GM23338 (cell line): Measurements from ENCODE around the gene DOCK3. TPM values are rescaled to one million over a fixed set of nuclear protein-coding genes. Genes with fewer than 3 reads are reported as not detected.

Experiments used
- ATAC-seq: fragments of 200-7000 bp; cut with Tn5 transposase; 3 replicates; pipeline ENCODE4 v1.9.1; 2020
- DNase-seq: peaks from one replicate; pipeline ENCODE4 v3.0.0-alpha.2; 2015; ENCODE audit warnings: low spot score
- H2AFZ ChIP-seq: fragments of 200-600 bp; sonication (generic); 2 replicates; pipeline ENCODE4 v1.8.0; 2016; ENCODE audit warnings: antibody characterized with exemption, mild to moderate bottlenecking, moderate library complexity
- H3F3A ChIP-seq: fragments of 200-600 bp; sonication (generic); replicated peaks from 2 replicates; pipeline ENCODE4 v1.8.0; 2017; ENCODE audit warnings: antibody characterized with exemption, mixed run types, low read depth
- H3K27ac ChIP-seq: fragments of 200-600 bp; sonication (generic); 2 replicates; pipeline ENCODE4 v1.6.1; 2016; ENCODE audit warnings: low read depth
- H3K27me3 ChIP-seq: fragments of 200-600 bp; sonication (generic); 2 replicates; pipeline ENCODE4 v1.8.0; 2016; ENCODE audit warnings: mild to moderate bottlenecking, mixed run types, moderate library complexity; ENCODE audit not compliant: insufficient read depth
- H3K36me3 ChIP-seq: fragments of 200-600 bp; sonication (generic); 2 replicates; pipeline ENCODE4 v1.8.0; 2016; ENCODE audit warnings: mild to moderate bottlenecking; ENCODE audit not compliant: insufficient read depth
- H3K4me1 ChIP-seq: fragments of 200-600 bp; sonication (generic); 2 replicates; pipeline ENCODE4 v1.8.0; 2016; ENCODE audit warnings: mild to moderate bottlenecking, moderate library complexity; ENCODE audit not compliant: insufficient read depth
- H3K4me2 ChIP-seq: fragments of 200-600 bp; sonication (generic); 2 replicates; pipeline ENCODE4 v1.7.1; 2017; ENCODE audit warnings: mixed run types
- H3K4me3 ChIP-seq: fragments of 200-600 bp; sonication (generic); 2 replicates; pipeline ENCODE4 v1.6.1; 2016; ENCODE audit warnings: mixed run types
- H3K79me2 ChIP-seq: fragments of 200-600 bp; sonication (generic); replicated peaks from 2 replicates; pipeline ENCODE4 v1.8.0; 2017; ENCODE audit warnings: mild to moderate bottlenecking; ENCODE audit not compliant: insufficient read depth
- H3K9me2 ChIP-seq: fragments of 200-600 bp; sonication (generic); 2 replicates; pipeline ENCODE4 v1.8.0; 2017; ENCODE audit not compliant: insufficient read depth
- H4K20me1 ChIP-seq: fragments of 200-600 bp; sonication (generic); replicated peaks from 2 replicates; pipeline ENCODE4 v1.8.0; 2017; ENCODE audit warnings: mild to moderate bottlenecking; ENCODE audit not compliant: insufficient read depth
- H3K27ac Mint-ChIP-seq: 2 replicates; pipeline ENCODE4 v1.8.0; 2020; ENCODE audit warnings: inconsistent platforms, mild to moderate bottlenecking, moderate library complexity, mixed read lengths
- H3K27me3 Mint-ChIP-seq: 3 replicates; pipeline ENCODE4 v1.8.0; 2022; ENCODE audit warnings: low read depth, mild to moderate bottlenecking, moderate library complexity, mixed read lengths, inconsistent platforms; ENCODE audit not compliant: insufficient read depth, poor library complexity
- H3K36me3 Mint-ChIP-seq: 3 replicates; pipeline ENCODE4 v1.8.0; 2021; ENCODE audit warnings: low read depth, mild to moderate bottlenecking, inconsistent platforms, moderate library complexity, mixed read lengths
- H3K4me1 Mint-ChIP-seq: 3 replicates; pipeline ENCODE4 v1.8.0; 2020; ENCODE audit warnings: mild to moderate bottlenecking, inconsistent platforms, mixed read lengths
- H3K4me3 Mint-ChIP-seq: 3 replicates; pipeline ENCODE4 v1.8.0; 2021; ENCODE audit warnings: moderate library complexity, mild to moderate bottlenecking, inconsistent platforms, mixed read lengths
- H3K9me3 Mint-ChIP-seq: 3 replicates; pipeline ENCODE4 v1.8.0; 2020; ENCODE audit warnings: moderate library complexity, mild to moderate bottlenecking, inconsistent platforms, mixed read lengths
- CREB1 ChIP-seq: fragments of 250-450 bp; sonication (Bioruptor Pico); IDR thresholded peaks from 2 replicates; pipeline ENCODE4 v1.5.0; 2020; ENCODE audit warnings: low read depth, mild to moderate bottlenecking, moderate library complexity
- CTCF ChIP-seq, 2 experiments: fragments of 200-600 bp in 1 of 2; sonication (generic) in 1 of 2; conservative IDR thresholded peaks; 2 replicates each; pipeline versions ENCODE4 v1.5.1 to v1.6.1; 2016 to 2017; ENCODE audit warnings: antibody characterized with exemption in 2 of 2, low read depth in 2 of 2, mild to moderate bottlenecking in 2 of 2, moderate library complexity in 1 of 2
- ETS1 ChIP-seq: IDR thresholded peaks from 2 replicates; pipeline ENCODE4 v1.6.1; 2016; ENCODE audit warnings: antibody characterized with exemption
- EZH2 ChIP-seq: fragments of 200-600 bp; sonication (generic); IDR thresholded peaks from one replicate; pipeline ENCODE4 v1.8.0; 2017; ENCODE audit warnings: antibody characterized with exemption, mild to moderate bottlenecking, low read depth; ENCODE audit not compliant: unreplicated experiment
- EZH2phosphoT487 ChIP-seq: fragments of 200-600 bp; sonication (generic); IDR thresholded peaks from one replicate; pipeline ENCODE4 v1.8.1; 2018; ENCODE audit warnings: antibody characterized with exemption; ENCODE audit not compliant: unreplicated experiment
- JUNB ChIP-seq: IDR thresholded peaks from one replicate; pipeline ENCODE4 v1.6.1; 2016; ENCODE audit warnings: antibody characterized with exemption; ENCODE audit not compliant: unreplicated experiment
- NANOG ChIP-seq: IDR thresholded peaks from 2 replicates; pipeline ENCODE4 v1.6.1; 2016; ENCODE audit warnings: antibody characterized with exemption, borderline replicate concordance
- POLR2AphosphoS5 ChIP-seq: IDR thresholded peaks from 2 replicates; pipeline ENCODE4 v1.6.1; 2016; ENCODE audit warnings: antibody characterized with exemption, low read depth
- REST ChIP-seq: IDR thresholded peaks from one replicate; pipeline ENCODE4 v1.6.1; 2018; ENCODE audit warnings: antibody characterized with exemption; ENCODE audit not compliant: unreplicated experiment
- STAT1 ChIP-seq: IDR thresholded peaks from one replicate; pipeline ENCODE4 v1.6.1; 2016; ENCODE audit warnings: antibody characterized with exemption; ENCODE audit not compliant: unreplicated experiment
- ZNF114 ChIP-seq: fragments of 250-450 bp; sonication (Bioruptor Pico); IDR thresholded peaks from 2 replicates; pipeline ENCODE4 v1.5.0; 2020; ENCODE audit warnings: mild to moderate bottlenecking, moderate library complexity
- ZNF331 ChIP-seq: fragments of 250-450 bp; sonication (Bioruptor Pico); IDR thresholded peaks from 2 replicates; pipeline ENCODE4 v1.5.0; 2020; ENCODE audit warnings: low read depth, mild to moderate bottlenecking, moderate library complexity
- polyA plus RNA-seq: library from polyadenylated mRNA; unstranded; fragments of >200 nt; fragmentation: Nextera tagmentation; extraction: Ambion mirVana; gene quantifications from 2 replicates; pipeline ENCODE4 v1.2.1, GENCODE V29; 2016
- total RNA-seq: library from RNA; depleted of rRNA; stranded (reverse); fragments of >200 nt; shearing (Covaris generic); gene quantifications from 2 replicates; pipeline ENCODE4 v1.2.3, GENCODE V29; 2014
- TF ChIP-seq, protein P1 (sequence below): fragments of 250-450 bp; sonication (Bioruptor Pico); IDR thresholded peaks from 2 replicates; pipeline ENCODE4 v1.5.0; 2020; ENCODE audit warnings: mild to moderate bottlenecking, moderate library complexity

Gene DOCK3
- total and polyA plus RNA-seq, 2 experiments from 2014 or later: 2.4 to 5.6 TPM

DNA sequence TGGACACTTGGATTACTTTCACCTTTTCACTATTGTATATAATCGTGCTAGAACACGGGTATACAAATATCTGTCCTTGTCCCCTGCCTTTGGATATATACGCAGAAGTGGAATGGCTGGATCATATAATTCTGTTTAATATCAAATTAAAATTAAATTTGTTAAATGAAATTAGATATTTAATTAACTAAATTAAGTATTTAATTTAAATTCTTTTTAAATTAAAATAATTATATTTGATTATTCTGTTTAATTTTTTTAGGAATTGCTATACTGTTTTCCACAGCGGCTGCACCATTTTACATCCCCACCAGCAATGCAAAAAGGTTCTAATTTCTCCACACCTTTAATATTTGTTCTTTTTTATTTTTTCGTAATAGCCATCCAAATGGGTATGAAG lies 84.3 kb downstream of the DOCK3 start:
- no peaks in the 10 kb centered on the region for H3K27me3 ChIP-seq
- Mint-ChIP-seq H3K9me3 (peaks cover 10% of the 10 kb centered on the region; the same call in 1 of the 3 replicates), H3K27ac (no peak overlapping the region), H3K4me3 (no peak overlapping the region), H3K4me1 (no peaks in the 10 kb centered on the region), H3K27me3 (peaks cover 2% of the 10 kb centered on the region), H3K36me3 (no peaks in the 10 kb centered on the region; the same call in 2 of the 3 replicates)
- H2AFZ ChIP-seq: no peak overlapping the region
- H3K4me1 ChIP-seq: no peaks in the 10 kb centered on the region
- 0 out of 2 replicates have a peak, but pooled peaks cover 2% of the 10 kb centered on the region for H4K20me1 ChIP-seq
- H3K27ac ChIP-seq: no peak overlapping the region
- DNase-seq (no peak), ATAC-seq (no peak)
- no peaks in the 10 kb centered on the region for H3K36me3 ChIP-seq
- no peaks in the 10 kb centered on the region for H3K9me2 ChIP-seq
- H3K4me3 ChIP-seq: no peak overlapping the region
- no peak overlapping the region for H3K4me2 ChIP-seq
- H3K79me2 ChIP-seq: peaks cover 8% of the 10 kb centered on the region
- no peaks in the 10 kb centered on the region for H3F3A ChIP-seq
- TF ChIP-seq NANOG: no peak
- TF ChIP-seq ETS1: no peak
- TF ChIP-seq, protein P1, sequence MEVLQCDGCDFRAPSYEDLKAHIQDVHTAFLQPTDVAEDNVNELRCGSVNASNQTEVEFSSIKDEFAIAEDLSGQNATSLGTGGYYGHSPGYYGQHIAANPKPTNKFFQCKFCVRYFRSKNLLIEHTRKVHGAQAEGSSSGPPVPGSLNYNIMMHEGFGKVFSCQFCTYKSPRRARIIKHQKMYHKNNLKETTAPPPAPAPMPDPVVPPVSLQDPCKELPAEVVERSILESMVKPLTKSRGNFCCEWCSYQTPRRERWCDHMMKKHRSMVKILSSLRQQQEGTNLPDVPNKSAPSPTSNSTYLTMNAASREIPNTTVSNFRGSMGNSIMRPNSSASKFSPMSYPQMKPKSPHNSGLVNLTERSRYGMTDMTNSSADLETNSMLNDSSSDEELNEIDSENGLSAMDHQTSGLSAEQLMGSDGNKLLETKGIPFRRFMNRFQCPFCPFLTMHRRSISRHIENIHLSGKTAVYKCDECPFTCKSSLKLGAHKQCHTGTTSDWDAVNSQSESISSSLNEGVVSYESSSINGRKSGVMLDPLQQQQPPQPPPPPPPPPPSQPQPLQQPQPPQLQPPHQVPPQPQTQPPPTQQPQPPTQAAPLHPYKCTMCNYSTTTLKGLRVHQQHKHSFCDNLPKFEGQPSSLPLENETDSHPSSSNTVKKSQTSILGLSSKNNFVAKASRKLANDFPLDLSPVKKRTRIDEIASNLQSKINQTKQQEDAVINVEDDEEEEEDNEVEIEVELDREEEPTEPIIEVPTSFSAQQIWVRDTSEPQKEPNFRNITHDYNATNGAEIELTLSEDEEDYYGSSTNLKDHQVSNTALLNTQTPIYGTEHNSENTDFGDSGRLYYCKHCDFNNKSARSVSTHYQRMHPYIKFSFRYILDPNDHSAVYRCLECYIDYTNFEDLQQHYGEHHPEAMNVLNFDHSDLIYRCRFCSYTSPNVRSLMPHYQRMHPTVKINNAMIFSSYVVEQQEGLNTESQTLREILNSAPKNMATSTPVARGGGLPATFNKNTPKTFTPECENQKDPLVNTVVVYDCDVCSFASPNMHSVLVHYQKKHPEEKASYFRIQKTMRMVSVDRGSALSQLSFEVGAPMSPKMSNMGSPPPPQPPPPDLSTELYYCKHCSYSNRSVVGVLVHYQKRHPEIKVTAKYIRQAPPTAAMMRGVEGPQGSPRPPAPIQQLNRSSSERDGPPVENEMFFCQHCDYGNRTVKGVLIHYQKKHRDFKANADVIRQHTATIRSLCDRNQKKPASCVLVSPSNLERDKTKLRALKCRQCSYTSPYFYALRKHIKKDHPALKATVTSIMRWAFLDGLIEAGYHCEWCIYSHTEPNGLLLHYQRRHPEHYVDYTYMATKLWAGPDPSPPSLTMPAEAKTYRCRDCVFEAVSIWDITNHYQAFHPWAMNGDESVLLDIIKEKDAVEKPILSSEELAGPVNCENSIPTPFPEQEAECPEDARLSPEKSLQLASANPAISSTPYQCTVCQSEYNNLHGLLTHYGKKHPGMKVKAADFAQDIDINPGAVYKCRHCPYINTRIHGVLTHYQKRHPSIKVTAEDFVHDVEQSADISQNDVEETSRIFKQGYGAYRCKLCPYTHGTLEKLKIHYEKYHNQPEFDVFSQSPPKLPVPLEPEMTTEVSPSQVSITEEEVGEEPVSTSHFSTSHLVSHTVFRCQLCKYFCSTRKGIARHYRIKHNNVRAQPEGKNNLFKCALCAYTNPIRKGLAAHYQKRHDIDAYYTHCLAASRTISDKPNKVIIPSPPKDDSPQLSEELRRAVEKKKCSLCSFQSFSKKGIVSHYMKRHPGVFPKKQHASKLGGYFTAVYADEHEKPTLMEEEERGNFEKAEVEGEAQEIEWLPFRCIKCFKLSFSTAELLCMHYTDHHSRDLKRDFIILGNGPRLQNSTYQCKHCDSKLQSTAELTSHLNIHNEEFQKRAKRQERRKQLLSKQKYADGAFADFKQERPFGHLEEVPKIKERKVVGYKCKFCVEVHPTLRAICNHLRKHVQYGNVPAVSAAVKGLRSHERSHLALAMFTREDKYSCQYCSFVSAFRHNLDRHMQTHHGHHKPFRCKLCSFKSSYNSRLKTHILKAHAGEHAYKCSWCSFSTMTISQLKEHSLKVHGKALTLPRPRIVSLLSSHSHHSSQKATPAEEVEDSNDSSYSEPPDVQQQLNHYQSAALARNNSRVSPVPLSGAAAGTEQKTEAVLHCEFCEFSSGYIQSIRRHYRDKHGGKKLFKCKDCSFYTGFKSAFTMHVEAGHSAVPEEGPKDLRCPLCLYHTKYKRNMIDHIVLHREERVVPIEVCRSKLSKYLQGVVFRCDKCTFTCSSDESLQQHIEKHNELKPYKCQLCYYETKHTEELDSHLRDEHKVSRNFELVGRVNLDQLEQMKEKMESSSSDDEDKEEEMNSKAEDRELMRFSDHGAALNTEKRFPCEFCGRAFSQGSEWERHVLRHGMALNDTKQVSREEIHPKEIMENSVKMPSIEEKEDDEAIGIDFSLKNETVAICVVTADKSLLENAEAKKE (CRISPR knock-in tag): no peak
- no peak for TF ChIP-seq ZNF331
- no peak for TF ChIP-seq EZH2phosphoT487
- TF ChIP-seq POLR2AphosphoS5: no peak
- TF ChIP-seq ZNF114 (CRISPR knock-in tag): no peak
- no peak for TF ChIP-seq EZH2
- TF ChIP-seq REST: no peak
- TF ChIP-seq CREB1 (CRISPR knock-in tag): no peak
- TF ChIP-seq STAT1: no peak
- TF ChIP-seq JUNB: no peak
- TF ChIP-seq CTCF (conservative IDR thresholded peaks at IDR 0.05; ENCODE audit: low read depth in 2 of 2): no peak
